M059J (cell line): ENCODE results near the gene STRAP. TPM values are rescaled to one million over a fixed set of nuclear protein-coding genes. Genes with fewer than 3 reads are reported as not detected.
"Not testable (repeated sequence)": the region's sequence is repeated elsewhere in the genome, so short reads cannot be mapped to it uniquely, and the experiment has no call there.

Experiments
- DNase-seq: peaks from one replicate; pipeline ENCODE4 v3.0.0-alpha.2; 2012; ENCODE audit warnings: low read depth
- total RNA-seq: library from RNA; depleted of rRNA; stranded (reverse); fragments of >200 nt; shearing (Covaris generic); gene quantifications from 2 replicates; pipeline ENCODE4 v1.2.3, GENCODE V29; 2014

STRAP gene
- total RNA-seq, 1 experiment from 2014 or later = 148 TPM

- DNase-seq = no peak
Measured at GRCh38 chr12:15873556-15873955, 8.6 kb upstream of the STRAP start.

- not testable (repeated sequence) for DNase-seq
Measured at GRCh38 chr12:15874556-15875145, 7.5 kb upstream of the STRAP start.

GRCh38 chr12:15875863-15876262 is 6.3 kb upstream of the STRAP start:
- no peak for DNase-seq

GRCh38 chr12:15879413-15879812 is 2.8 kb upstream of the STRAP start:
- DNase-seq = no peak

GRCh38 chr12:15880721-15881120 is 1.5 kb upstream of the STRAP start:
- no peak for DNase-seq

- DNase-seq = no peak
Measured at GRCh38 chr12:15883536-15883935, 1.3 kb downstream of the STRAP start.

GRCh38 chr12:15886372-15887042 is 4.3 kb downstream of the STRAP start:
- DNase-seq = peak; percentile 12

GRCh38 chr12:15887043-15887817 is 5.0 kb downstream of the STRAP start:
- DNase-seq = no peak

- no peak for DNase-seq
Measured at GRCh38 chr12:15892645-15893259, 10.6 kb downstream of the STRAP start.

- DNase-seq = no peak
Measured at GRCh38 chr12:15893260-15893659, 11.1 kb downstream of the STRAP start.

- DNase-seq = peak; percentile 10
Measured at GRCh38 chr12:15896867-15897266, 14.7 kb downstream of the STRAP start.

GRCh38 chr12:15897433-15897832 is 15.2 kb downstream of the STRAP start:
- peak; percentile 29 for DNase-seq

GRCh38 chr12:15899282-15899870 is 17.2 kb downstream of the STRAP start:
- DNase-seq = peak; percentile 39

- DNase-seq = no peak
Measured at GRCh38 chr12:15904378-15904920, 22.3 kb downstream of the STRAP start.

GRCh38 chr12:15910468-15910863 is 28.3 kb downstream of the STRAP start:
- DNase-seq = no peak

- peak; percentile 77 for DNase-seq
Measured at GRCh38 chr12:15910864-15911721, 28.9 kb downstream of the STRAP start, which contains the start of gene DERA. TSS of gene DERA (plus strand) at chr12:15911332. CDS start at chr12:15911384, 52 bp downstream.

- DNase-seq = not testable (repeated sequence)
Measured at GRCh38 chr12:15911931-15912330, 29.7 kb downstream of the STRAP start.

- DNase-seq = not testable (repeated sequence)
Measured at GRCh38 chr12:15914131-15914530, 31.9 kb downstream of the STRAP start.

GRCh38 chr12:15918066-15918465 is 35.9 kb downstream of the STRAP start:
- DNase-seq = no peak

GRCh38 chr12:15919418-15919817 is 37.2 kb downstream of the STRAP start:
- DNase-seq = no peak

GRCh38 chr12:15924956-15925355 is 42.8 kb downstream of the STRAP start:
- DNase-seq = no peak
